IgD-negative memory B cell (primary cell): ENCODE measurements around the gene PRSS56. TPM values are rescaled to one million over a fixed set of nuclear protein-coding genes. Genes with fewer than 3 reads are reported as not detected.

Experiments
- H3K27ac Mint-ChIP-seq, 3 donors: one replicate each; pipeline ENCODE4 v1.8.0; 2020 to 2022; ENCODE audit warnings: mild to moderate bottlenecking in 3 of 3, mixed read lengths in 3 of 3, moderate library complexity in 1 of 3
- H3K27me3 Mint-ChIP-seq: one replicate; pipeline ENCODE4 v1.8.0; 2021; ENCODE audit warnings: mixed read lengths
- H3K36me3 Mint-ChIP-seq: one replicate; pipeline ENCODE4 v1.8.0; 2020; ENCODE audit warnings: mild to moderate bottlenecking, mixed read lengths
- H3K4me1 Mint-ChIP-seq, 3 donors: one replicate each; pipeline ENCODE4 v1.8.0; 2020 to 2022; ENCODE audit warnings: mixed read lengths in 3 of 3, mild to moderate bottlenecking in 1 of 3
- H3K4me3 Mint-ChIP-seq, 4 donors: one replicate each; pipeline ENCODE4 v1.8.0; 2020 to 2022; ENCODE audit warnings: mild to moderate bottlenecking in 4 of 4, mixed read lengths in 4 of 4, moderate library complexity in 3 of 4
- H3K9me3 Mint-ChIP-seq, 3 donors: one replicate each; pipeline ENCODE4 v1.8.0; 2020 to 2021; ENCODE audit warnings: mixed read lengths in 3 of 3, mild to moderate bottlenecking in 1 of 3
- polyA plus RNA-seq: library from polyadenylated mRNA; unstranded; fragments of 300-500 nt; fragmentation: Illumina TruSeq; gene quantifications from one replicate; pipeline ENCODE4 v1.2.3, GENCODE V29; 2021

PRSS56 gene
- polyA plus RNA-seq, 1 donor from 2014 or later, result not detected

DNA sequence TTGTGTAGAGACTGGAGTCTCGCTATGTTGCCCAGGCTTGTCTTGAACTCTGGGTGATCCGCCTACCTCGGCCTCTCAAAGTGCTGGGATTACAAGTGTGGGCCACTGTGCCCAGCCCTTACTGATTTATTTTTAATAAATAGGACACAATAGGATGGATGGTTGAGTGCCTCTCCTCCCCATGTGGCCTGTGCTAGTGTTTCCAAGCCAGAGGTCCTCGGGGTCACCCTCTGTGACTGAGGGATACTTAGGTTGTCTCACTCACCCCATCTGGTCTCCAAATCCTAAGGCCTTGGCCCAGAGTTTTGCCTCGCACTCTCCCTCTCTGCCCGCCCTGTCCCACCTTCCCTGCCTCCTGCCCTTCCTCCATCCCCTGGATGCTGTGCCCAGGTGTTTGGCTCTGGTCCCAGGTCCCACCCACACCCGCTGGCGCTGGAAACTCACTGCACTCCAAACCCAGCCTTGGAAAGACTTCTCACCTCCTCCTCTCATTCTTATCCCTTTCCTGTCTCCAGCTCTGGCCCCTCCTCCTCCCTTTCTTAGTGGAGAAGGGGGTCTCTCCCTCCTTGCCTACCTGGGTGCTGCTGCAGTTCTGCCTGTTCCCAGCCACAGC lies 27.8 kb upstream of the PRSS56 start:
- Mint-ChIP-seq H3K36me3 (no peaks in the 10 kb centered on the region), H3K4me3 (no peak overlapping the region), H3K4me1 (peaks cover 0 to 6% (median 0%) of the 10 kb centered on the region in 3 donors), H3K27ac (no peak overlapping the region), H3K27me3 (peaks cover 15% of the 10 kb centered on the region), H3K9me3 (no peaks in the 10 kb centered on the region)

DNA sequence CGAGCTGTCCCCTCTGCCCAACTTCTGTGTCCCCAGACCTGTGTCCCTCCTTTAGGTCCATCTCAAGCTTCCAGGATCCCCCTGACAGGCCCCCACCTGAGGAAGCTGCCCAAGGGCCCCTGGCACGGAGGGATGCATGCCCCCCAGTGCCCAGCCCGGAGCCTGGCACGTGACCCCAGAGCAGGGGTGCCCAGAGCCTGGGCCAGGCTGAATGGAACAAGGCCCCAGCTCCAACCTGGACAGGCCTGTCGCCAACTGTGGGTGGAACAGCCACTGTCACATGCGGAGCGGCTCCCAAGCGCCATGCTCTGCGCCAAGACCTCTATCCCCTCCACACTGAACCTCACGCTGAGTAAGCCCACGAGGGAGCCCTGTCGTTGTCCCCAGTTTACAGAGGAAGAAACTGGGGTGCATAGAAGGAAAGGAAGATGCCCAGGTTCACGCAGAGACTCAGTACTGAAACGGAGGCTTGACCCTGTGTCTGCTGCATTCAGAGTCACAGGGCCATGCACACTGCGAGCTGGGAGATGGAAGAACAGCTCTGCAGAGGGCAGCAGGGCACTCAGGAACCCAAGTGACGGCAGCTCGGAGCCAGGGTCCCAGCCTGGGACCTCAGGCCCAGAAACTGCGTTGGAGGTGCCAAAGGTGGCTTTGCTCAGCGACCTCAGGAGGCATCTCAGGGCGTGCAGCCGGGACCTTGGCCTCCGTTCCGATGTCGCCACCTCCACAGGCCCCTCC lies 27.1 kb upstream of the PRSS56 start:
- Mint-ChIP-seq H3K36me3 (no peaks in the 10 kb centered on the region), H3K4me1 (peaks cover 0 to 5% (median 0%) of the 10 kb centered on the region in 3 donors), H3K4me3 (no peak overlapping the region), H3K27me3 (peaks cover 15% of the 10 kb centered on the region), H3K27ac (no peak overlapping the region), H3K9me3 (no peaks in the 10 kb centered on the region)

DNA sequence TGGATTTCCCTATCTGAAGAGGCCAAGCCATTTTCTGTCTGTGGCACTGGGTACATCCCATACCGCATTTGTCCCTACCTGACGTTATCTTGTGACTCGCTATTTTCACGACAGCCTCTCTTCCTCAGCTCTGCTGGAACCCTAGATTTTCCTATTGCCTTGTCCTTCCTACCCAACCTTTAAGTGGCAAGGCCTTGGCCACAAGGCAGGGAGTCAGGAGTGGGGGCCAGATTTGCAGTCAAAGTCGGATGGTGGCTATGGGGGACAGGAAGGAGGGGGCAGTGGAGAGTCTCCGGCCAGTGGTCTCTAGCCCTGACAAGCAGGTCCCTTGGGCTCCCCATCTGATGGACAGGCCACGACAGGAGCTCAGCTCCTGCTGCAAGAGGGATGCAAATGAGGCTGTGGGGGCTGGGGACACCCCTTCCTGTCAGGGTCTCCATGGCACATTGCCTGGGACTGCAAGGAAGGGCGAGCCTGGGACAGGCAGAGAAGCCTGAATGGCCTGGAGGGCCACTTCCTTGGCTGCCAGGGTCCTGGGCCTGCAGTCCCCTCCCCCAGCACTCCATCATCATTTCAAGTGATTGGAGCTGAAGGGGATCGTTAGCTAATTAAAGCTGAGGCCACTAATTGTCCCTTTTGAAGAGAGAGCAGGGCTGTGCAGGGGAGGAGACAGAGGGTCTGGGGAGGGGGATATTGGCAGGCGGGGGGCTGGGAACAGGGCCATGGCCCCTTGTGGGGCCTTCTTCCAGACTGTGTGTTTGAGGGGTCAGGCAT lies 26.3 kb upstream of the PRSS56 start:
- H3K27ac Mint-ChIP-seq, result peak overlapping the region in 1 of 3 donors; percentile 67
- H3K4me1 Mint-ChIP-seq, result peaks cover 0 to under 1% (median 0%) of the 10 kb centered on the region in 3 donors
- H3K27me3 Mint-ChIP-seq, result peaks cover 12% of the 10 kb centered on the region
- no peak overlapping the region for H3K4me3 Mint-ChIP-seq
- H3K36me3 Mint-ChIP-seq, result no peaks in the 10 kb centered on the region
- peaks cover 0 to 2% (median 0%) of the 10 kb centered on the region in 3 donors for H3K9me3 Mint-ChIP-seq

DNA sequence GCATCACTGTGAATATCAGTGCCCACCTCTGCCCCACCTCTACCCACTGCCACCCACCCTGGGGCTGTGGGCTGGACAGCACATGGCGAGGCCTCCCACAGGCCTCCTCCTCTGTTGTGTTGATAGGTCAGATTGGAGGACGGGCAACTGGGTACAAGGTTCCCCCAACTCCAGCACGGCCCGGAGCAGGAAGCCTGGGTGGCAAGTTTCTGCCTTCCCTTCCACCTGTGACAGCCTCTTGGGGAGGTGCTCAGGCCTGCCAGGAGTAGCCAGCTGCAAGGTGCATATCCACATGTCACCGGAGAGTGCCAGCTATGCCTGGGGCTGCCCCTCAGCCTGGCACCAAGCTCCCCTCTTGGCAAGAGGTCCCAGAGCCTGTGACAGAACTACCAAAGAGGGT lies 25.6 kb upstream of the PRSS56 start:
- H3K36me3 Mint-ChIP-seq, result no peaks in the 10 kb centered on the region
- H3K27me3 Mint-ChIP-seq, result peaks cover 7% of the 10 kb centered on the region
- peaks cover 0 to 2% (median 0%) of the 10 kb centered on the region in 3 donors for H3K9me3 Mint-ChIP-seq
- H3K4me1 Mint-ChIP-seq, result no peaks in the 10 kb centered on the region
- peak overlapping the region in 1 of 3 donors; percentile 67 for H3K27ac Mint-ChIP-seq
- H3K4me3 Mint-ChIP-seq, result no peak overlapping the region

DNA sequence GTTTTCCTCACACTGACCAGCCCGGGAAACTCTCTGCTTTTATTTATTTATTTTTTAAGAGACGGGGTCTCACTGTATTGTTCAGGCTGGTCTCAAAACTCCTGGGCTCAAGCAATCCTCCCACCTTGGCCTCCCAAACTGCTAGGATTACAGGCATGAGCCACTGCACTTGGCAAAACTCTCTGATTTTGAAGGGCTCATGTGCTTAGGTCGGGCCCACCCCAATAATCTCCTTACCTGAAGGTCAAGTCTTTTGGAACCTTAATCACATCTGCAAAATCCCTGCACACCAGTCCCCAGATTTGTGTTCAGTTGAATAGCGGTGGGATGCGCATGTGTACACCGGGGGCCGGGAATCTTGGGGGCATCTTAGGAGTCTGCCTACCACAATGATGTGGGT lies 24.9 kb upstream of the PRSS56 start:
- peaks cover 10% of the 10 kb centered on the region for H3K27me3 Mint-ChIP-seq

DNA sequence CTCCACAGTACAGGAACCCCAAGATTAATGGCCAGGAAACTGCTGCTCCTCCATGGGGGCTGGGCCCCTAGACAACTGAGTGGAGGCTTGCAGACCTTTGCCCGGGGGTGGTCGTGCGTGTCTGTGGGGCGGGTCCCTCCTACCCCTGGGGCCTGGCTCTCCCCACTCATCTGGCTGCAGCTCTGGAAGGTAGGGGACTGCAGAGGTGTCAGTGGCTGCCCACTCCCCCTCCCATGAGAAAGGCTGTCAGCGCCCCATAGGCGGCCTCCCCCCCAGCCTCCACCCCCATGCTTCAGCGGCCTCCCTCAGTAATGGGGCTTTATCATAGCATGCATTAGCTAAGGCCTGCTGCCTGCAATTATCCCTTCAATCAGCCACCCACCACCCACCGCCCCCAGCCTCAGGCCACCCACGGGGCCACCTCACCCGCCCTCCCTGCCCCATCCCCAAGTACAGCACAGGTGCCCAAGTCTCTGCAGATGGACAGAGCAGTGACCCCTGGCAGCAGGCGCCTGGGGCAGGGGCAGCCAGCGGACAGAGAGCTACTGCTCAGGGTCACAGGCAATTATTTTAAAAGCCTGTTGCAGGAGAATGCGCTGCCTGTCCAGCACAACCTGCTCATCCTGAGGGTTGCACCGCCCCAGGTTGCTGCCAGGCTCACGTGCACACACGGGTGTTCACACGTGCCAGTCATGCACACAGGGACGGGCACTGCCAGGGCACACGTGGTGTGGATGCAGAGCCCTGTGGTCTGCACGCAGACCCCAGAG lies 23.5 kb upstream of the PRSS56 start:
- H3K4me1 Mint-ChIP-seq, result no peaks in the 10 kb centered on the region
- H3K27ac Mint-ChIP-seq, result peak overlapping the region in 1 of 3 donors; percentile 39
- H3K4me3 Mint-ChIP-seq, result no peak overlapping the region
- peaks cover 0 to 2% (median 0%) of the 10 kb centered on the region in 3 donors for H3K9me3 Mint-ChIP-seq
- H3K36me3 Mint-ChIP-seq, result no peaks in the 10 kb centered on the region
- H3K27me3 Mint-ChIP-seq, result peaks cover 13% of the 10 kb centered on the region

More for the DNA sequence above, 24.9 kb upstream of the PRSS56 start:
- Mint-ChIP-seq H3K9me3 (peaks cover 0 to 2% (median 0%) of the 10 kb centered on the region in 3 donors), H3K36me3 (no peaks in the 10 kb centered on the region), H3K4me3 (no peak overlapping the region), H3K27ac (no peak overlapping the region), H3K4me1 (no peaks in the 10 kb centered on the region)

DNA sequence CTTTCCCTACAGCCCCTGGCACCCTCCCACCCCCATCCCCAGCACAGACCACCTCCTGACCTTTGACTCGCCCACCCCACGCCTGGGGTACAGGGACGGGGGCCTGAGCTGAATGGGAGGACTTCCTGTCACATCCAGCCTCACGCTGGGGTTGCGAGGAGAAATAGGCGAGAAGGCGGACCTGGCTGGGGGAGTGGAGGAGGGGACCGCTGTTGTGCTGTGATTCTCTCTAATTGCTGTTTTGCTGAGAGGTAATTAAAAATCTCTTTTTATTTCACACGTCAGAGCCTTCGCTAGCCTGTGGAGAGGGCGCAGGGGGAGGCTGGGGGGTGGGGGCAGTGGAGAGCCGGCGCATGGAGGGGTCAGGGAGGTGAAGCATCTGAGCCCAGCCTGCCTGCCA lies 22.8 kb upstream of the PRSS56 start:
- H3K4me1 Mint-ChIP-seq, result no peaks in the 10 kb centered on the region
- H3K27me3 Mint-ChIP-seq, result peaks cover 14% of the 10 kb centered on the region
- no peaks in the 10 kb centered on the region for H3K36me3 Mint-ChIP-seq
- H3K9me3 Mint-ChIP-seq, result peaks cover 0 to 2% (median 0%) of the 10 kb centered on the region in 3 donors
- no peak overlapping the region for H3K27ac Mint-ChIP-seq
- no peak overlapping the region for H3K4me3 Mint-ChIP-seq

DNA sequence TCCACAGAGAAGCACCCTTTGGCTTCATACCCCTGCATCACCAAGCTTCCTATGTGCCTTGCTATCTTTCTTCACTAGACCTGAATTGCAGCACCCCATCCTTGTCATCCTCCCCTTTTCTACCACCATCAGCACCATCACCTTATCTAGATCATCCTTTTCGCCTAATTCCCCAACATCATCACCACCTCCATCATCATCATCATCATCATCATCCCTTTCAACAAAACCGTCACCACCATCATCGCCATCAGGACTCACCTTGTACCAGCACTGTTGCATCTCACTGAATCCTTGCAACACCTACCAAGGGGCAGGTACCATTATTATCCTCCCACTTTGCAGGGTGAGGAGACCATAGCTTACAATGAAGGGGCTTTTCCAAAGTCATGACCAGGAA lies 21.7 kb upstream of the PRSS56 start:
- Mint-ChIP-seq H3K9me3 (peaks cover 0 to 2% (median 0%) of the 10 kb centered on the region in 3 donors), H3K27ac (no peak overlapping the region), H3K36me3 (no peaks in the 10 kb centered on the region), H3K4me3 (no peak overlapping the region), H3K4me1 (no peaks in the 10 kb centered on the region), H3K27me3 (peaks cover 20% of the 10 kb centered on the region)

DNA sequence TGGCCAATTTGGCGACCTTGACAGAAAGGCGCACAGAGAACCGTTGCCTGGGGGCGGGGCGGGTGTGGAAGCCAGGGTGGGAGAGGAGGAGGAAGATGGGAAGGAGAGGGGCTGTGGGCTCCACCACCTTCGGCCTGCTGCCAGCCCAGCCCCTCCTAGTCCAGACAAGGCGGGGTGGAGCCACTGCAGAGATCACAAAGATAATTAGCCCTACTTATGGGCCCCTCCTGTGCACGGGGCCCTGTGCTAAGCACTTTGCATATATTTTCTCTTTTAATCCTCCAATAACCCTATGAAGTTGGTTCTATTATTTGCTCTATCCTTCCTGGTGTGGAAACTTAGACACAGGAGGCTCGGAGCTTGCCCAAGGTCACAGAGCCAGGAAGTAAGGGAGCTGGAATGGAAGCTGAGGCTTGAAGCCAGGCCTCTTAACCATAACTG lies 18.8 kb upstream of the PRSS56 start:
- H3K4me3 Mint-ChIP-seq, result peak overlapping the region in 2 of 4 donors; percentile 8 to 58
- H3K27me3 Mint-ChIP-seq, result peaks cover 35% of the 10 kb centered on the region
- H3K27ac Mint-ChIP-seq, result no peak overlapping the region
- peaks cover 0 to 2% (median 0%) of the 10 kb centered on the region in 3 donors for H3K9me3 Mint-ChIP-seq
- H3K36me3 Mint-ChIP-seq, result no peaks in the 10 kb centered on the region
- peaks cover 0 to 3% (median 3%) of the 10 kb centered on the region in 3 donors for H3K4me1 Mint-ChIP-seq

DNA sequence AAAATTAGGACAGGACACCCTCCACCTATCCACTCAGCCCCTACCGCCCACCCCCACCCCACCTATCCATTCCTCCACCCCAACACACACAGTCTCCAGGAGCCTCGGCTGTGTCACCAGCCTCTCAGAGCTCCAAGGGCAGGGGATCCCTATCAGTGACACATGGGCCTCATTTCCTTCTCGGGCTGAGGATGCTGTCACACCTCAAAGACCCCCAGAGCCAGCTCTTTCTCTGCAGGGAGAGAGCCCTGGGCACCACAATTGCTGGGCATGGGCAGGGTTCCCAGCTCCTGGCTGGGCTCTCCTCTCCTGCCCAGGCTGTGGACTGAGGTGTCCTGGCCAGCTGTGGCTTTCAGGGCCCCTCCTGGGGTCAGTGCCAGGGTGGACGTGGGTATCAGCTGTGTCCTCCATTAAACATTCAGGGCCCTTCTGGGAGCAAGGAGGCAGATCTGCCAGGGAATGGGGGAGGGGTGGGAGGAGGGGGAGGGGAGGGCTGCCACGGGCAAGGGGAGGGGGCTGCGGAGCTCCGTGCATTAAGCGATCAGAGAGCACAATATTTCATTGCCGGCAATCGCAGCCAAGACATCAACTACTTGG lies 18.3 kb upstream of the PRSS56 start:
- H3K9me3 Mint-ChIP-seq, result peaks cover 0 to 2% (median 0%) of the 10 kb centered on the region in 3 donors
- no peaks in the 10 kb centered on the region for H3K36me3 Mint-ChIP-seq
- peak overlapping the region in 2 of 4 donors; percentile 8 to 58 for H3K4me3 Mint-ChIP-seq
- H3K27ac Mint-ChIP-seq, result no peak overlapping the region
- H3K27me3 Mint-ChIP-seq, result peaks cover 35% of the 10 kb centered on the region
- peaks cover 0 to 3% (median 3%) of the 10 kb centered on the region in 3 donors for H3K4me1 Mint-ChIP-seq

DNA sequence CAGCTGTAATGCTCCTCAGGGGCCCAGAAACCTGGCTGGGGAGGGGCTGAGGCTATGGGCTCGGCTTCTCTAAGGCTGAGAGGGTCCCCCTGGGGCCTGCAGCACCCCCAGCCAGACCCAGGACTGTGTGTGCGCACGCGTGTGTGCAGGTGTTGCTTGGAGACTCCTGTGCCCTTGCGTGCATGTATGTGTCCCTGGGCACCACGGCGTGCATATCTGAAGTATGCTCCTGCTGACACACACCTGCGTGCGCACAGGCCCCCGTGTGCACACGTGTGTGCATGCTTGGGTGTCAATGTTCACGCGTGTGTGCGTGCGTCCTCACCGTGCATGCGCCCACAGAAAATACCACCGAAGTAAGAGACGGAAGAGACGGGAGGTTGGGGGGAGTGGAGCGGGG lies 17.7 kb upstream of the PRSS56 start:
- H3K27ac Mint-ChIP-seq, result no peak overlapping the region
- H3K4me1 Mint-ChIP-seq, result peaks cover 0 to 3% (median 3%) of the 10 kb centered on the region in 3 donors
- peaks cover 0 to 2% (median 0%) of the 10 kb centered on the region in 3 donors for H3K9me3 Mint-ChIP-seq
- H3K36me3 Mint-ChIP-seq, result no peaks in the 10 kb centered on the region
- peaks cover 35% of the 10 kb centered on the region for H3K27me3 Mint-ChIP-seq
- peak overlapping the region in 3 of 4 donors; percentile 48 to 83 (median 57) for H3K4me3 Mint-ChIP-seq

DNA sequence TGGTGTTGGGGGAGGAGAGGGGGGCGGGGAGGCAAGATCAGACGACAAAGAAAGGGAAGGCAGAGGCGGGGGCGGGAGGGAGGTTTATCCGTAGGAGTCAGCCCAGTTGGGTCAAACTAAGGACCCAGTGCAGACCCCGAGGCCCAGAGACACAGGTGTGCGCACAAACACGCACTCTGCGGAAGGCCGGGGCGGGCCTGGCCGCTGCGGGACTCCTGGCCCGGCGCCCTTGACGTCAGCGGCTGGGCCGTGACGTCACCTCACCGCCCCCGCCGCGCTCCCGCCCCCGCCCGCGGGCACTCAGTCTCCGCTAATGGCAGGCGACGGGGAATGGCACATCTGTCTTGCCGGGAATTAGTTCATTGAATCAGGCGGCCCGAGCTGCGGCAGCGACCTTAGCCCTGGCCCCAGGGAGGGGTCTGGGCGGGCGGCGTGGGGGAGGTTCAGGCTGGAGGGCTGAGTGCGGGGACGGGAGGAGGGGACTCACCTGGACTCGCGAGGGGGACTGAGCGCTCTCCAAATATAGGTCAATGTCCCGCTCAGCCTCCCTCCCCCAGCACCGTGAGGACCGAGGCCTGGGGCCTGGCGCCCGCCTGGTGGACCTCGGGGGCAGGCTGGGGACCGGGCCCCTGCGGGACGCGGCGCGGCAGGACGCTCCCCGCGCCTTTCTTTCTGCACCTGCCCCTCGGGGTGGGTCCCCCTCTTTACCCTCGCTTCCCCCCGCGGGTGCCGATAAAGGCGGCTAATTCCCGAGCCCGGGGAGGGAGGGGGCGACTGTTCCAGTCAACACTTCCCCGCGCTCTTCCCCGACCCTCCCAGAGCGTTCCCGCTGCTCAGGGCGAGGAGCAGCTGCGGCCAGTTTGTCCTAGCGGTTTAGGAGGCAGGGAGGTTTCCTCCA lies 17.0 kb upstream of the PRSS56 start:
- peaks cover 35% of the 10 kb centered on the region for H3K27me3 Mint-ChIP-seq
- peak overlapping the region in 1 of 3 donors; percentile 90 for H3K27ac Mint-ChIP-seq
- no peaks in the 10 kb centered on the region for H3K36me3 Mint-ChIP-seq
- peaks cover 0 to 2% (median 0%) of the 10 kb centered on the region in 3 donors for H3K9me3 Mint-ChIP-seq
- peaks cover 0 to 3% (median 3%) of the 10 kb centered on the region in 3 donors for H3K4me1 Mint-ChIP-seq
- H3K4me3 Mint-ChIP-seq, result peak overlapping the region in 1 of 4 donors; percentile 41

DNA sequence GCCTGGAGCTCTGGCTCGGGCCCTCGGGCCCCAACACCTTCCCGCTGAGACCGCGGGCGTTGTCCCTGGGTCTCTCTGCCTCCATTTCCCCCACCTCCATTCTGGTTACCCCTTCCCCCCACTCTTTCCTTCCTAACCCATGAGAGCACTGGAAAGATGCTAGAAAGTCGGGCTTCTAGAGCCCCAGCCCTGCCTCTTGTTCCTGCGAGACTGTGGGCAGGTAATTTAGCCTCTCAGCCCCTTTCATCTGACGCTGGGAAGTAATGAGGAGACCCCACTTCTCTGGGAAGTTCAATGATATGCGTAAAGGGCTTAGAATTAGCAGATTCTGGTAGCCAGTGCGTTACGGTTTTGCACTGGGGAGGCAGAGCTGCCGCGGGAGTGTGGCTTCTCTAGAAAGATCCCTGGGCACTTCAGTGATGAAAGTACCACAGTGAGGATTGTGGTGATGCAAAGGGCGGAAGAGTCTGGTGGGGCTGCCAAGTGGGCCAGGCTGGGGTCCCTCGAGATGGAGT lies 16.3 kb upstream of the PRSS56 start:
- H3K9me3 Mint-ChIP-seq, result no peaks in the 10 kb centered on the region

More for the DNA sequence above, 16.3 kb upstream of the PRSS56 start:
- peak overlapping the region in 2 of 3 donors; percentile 59 to 90 for H3K27ac Mint-ChIP-seq
- no peaks in the 10 kb centered on the region for H3K36me3 Mint-ChIP-seq
- peaks cover 34% of the 10 kb centered on the region for H3K27me3 Mint-ChIP-seq
- peak overlapping the region in 3 of 4 donors; percentile 41 to 74 (median 57) for H3K4me3 Mint-ChIP-seq
- H3K4me1 Mint-ChIP-seq, result peaks cover 0 to 3% (median 3%) of the 10 kb centered on the region in 3 donors
